B cell (primary cell): ENCODE measurements around the gene LAMA3. TPM values are rescaled to one million over a fixed set of nuclear protein-coding genes. Genes with fewer than 3 reads are reported as not detected.

Source experiments
- ATAC-seq: fragments of 200-7000 bp; cut with Tn5 transposase; one replicate; pipeline ENCODE4 v1.10.0; 2021; ENCODE audit warnings: low read depth, mild to moderate bottlenecking, moderate number of reproducible peaks, moderate library complexity
- CTCF ChIA-PET: fragments of 350-600 bp; sonication (Branson Sonifier 250); formaldehyde crosslinking; loops from one replicate; lab custom pipeline; 2021; ENCODE audit warnings: antibody characterized with exemption, inconsistent platforms; lab: Charles Lee
- POLR2A ChIA-PET: fragments of 350-600 bp; sonication (Branson Sonifier 250); formaldehyde crosslinking; loops from one replicate; lab custom pipeline; 2021; ENCODE audit warnings: antibody characterized with exemption; lab: Charles Lee
- DNase-seq: peaks from one replicate; pipeline ENCODE4 v3.0.0; 2013
- H2AFZ ChIP-seq: 2 replicates; pipeline ENCODE4 v1.6.1; 2012; ENCODE audit warnings: mild to moderate bottlenecking, low read depth, low read length; ENCODE audit not compliant: insufficient read depth, poor library complexity, severe bottlenecking
- H3K27ac ChIP-seq, 2 donors: 1 replicate in 1 of 2; 2 replicates in 1 of 2; pipeline ENCODE4 v1.5.1; 2012 to 2013; ENCODE audit warnings: low read length in 2 of 2, mild to moderate bottlenecking in 2 of 2, moderate library complexity in 1 of 2
- H3K27me3 ChIP-seq, 4 experiments: fragments of 200-600 bp in 1 of 4; sonication (generic) in 1 of 4; replicated peaks in 1 of 4; 1 replicate in 2 of 4; 2 replicates in 2 of 4; pipeline versions ENCODE4 v1.6.1 to v1.7.0; 2013 to 2016; ENCODE audit warnings: low read length in 3 of 4, mild to moderate bottlenecking in 2 of 4, mixed read lengths in 1 of 4, moderate library complexity in 1 of 4; ENCODE audit not compliant: insufficient read depth in 4 of 4, control insufficient read depth in 3 of 4; ENCODE audit errors: control extremely low read depth in 1 of 4
- H3K36me3 ChIP-seq, 2 experiments: replicated peaks in 1 of 2; 1 replicate in 1 of 2; 2 replicates in 1 of 2; pipeline versions ENCODE4 v1.6.1 to v1.7.1; 2013; ENCODE audit warnings: low read length in 1 of 2; ENCODE audit not compliant: insufficient read depth in 2 of 2, control insufficient read depth in 1 of 2; ENCODE audit errors: control extremely low read depth in 1 of 2, extremely low read depth in 1 of 2
- H3K4me1 ChIP-seq, 2 donors: fragments of 200-600 bp in 1 of 2; sonication (generic) in 1 of 2; 1 replicate in 1 of 2; 2 replicates in 1 of 2; pipeline versions ENCODE4 v1.5.1 to v1.6.1; 2013 to 2017; ENCODE audit warnings: low read length in 2 of 2; ENCODE audit not compliant: control insufficient read depth in 2 of 2, insufficient read depth in 2 of 2
- H3K4me2 ChIP-seq: replicated peaks from 2 replicates; pipeline ENCODE3; 2012; ENCODE audit warnings: mild to moderate bottlenecking, low read depth, low read length; ENCODE audit not compliant: poor library complexity, severe bottlenecking
- H3K4me3 ChIP-seq, 5 experiments: fragments of 200-600 bp in 1 of 5; sonication (generic) in 1 of 5; 1 replicate in 3 of 5; 2 replicates in 2 of 5; pipeline versions ENCODE4 v1.5.1 to v1.7.0; 2011 to 2016; ENCODE audit warnings: low read length in 4 of 5, mild to moderate bottlenecking in 4 of 5, low read depth in 2 of 5, control low read depth in 1 of 5, moderate library complexity in 1 of 5; ENCODE audit not compliant: insufficient read depth in 1 of 5; ENCODE audit errors: control extremely low read depth in 1 of 5, extremely low read depth in 1 of 5
- H3K79me2 ChIP-seq: fragments of 200-600 bp; sonication (generic); one replicate; pipeline ENCODE4 v1.6.0; 2016; ENCODE audit warnings: low read length; ENCODE audit not compliant: control insufficient read depth, insufficient read depth
- H3K9ac ChIP-seq: fragments of 200-600 bp; sonication (generic); 2 replicates; pipeline ENCODE4 v1.6.1; 2017; ENCODE audit warnings: mild to moderate bottlenecking, low read length, moderate library complexity
- H3K9me3 ChIP-seq, 3 donors: one replicate each; pipeline versions ENCODE4 v1.6.1 to v1.7.1; 2013; ENCODE audit warnings: low read length in 2 of 3; ENCODE audit not compliant: control insufficient read depth in 2 of 3, insufficient read depth in 1 of 3; ENCODE audit errors: control extremely low read depth in 1 of 3
- H4K20me1 ChIP-seq: 2 replicates; pipeline ENCODE4 v1.6.0; 2012; ENCODE audit warnings: mild to moderate bottlenecking, low read length; ENCODE audit not compliant: insufficient read depth, control insufficient read depth, poor library complexity, severe bottlenecking
- H3K27ac Mint-ChIP-seq: one replicate; pipeline ENCODE4 v1.8.0; 2021; ENCODE audit warnings: mixed read lengths
- H3K27me3 Mint-ChIP-seq: one replicate; pipeline ENCODE4 v1.8.0; 2021; ENCODE audit warnings: mixed read lengths
- H3K4me1 Mint-ChIP-seq: one replicate; pipeline ENCODE4 v1.8.0; 2021; ENCODE audit warnings: mixed read lengths
- H3K4me3 Mint-ChIP-seq: one replicate; pipeline ENCODE4 v1.8.0; 2021; ENCODE audit warnings: mixed read lengths
- H3K9me3 Mint-ChIP-seq: one replicate; pipeline ENCODE4 v1.8.0; 2022; ENCODE audit warnings: mixed read lengths; ENCODE audit not compliant: insufficient read depth
- EZH2 ChIP-seq: IDR thresholded peaks from 2 replicates; pipeline ENCODE4 v1.6.1; 2012; ENCODE audit warnings: borderline replicate concordance, low read depth, mild to moderate bottlenecking, moderate library complexity, low read length; ENCODE audit not compliant: insufficient read depth, poor library complexity, severe bottlenecking
- WGBS: methylation state at CpG from one replicate; pipeline ENCODE4 v1.1.5; 2013; ENCODE audit warnings: missing lambda C conversion rate; ENCODE audit not compliant: insufficient coverage; 5-methylcytosine and 5-hydroxymethylcytosine counted together
- intact Hi-C: fragments of 100-400 bp; cut with micrococcal nuclease; formaldehyde crosslinking; loops from one replicate; pipeline ENCODE4 v1.10.0; 2022
- polyA plus RNA-seq: library from polyadenylated mRNA; depleted of rRNA; stranded (reverse); fragments of >200 nt; gene quantifications from 2 replicates; pipeline ENCODE4 v1.2.3, GENCODE V29; 2012
- total RNA-seq, 2 donors: library from RNA; stranded (reverse); fragments of 120-200 nt in 1 of 2; gene quantifications; 1 replicate in 1 of 2; 2 replicates in 1 of 2; pipeline versions ENCODE4 v1.2.3 to v1.2.4, GENCODE V29; 2013 to 2022
- TF ChIP-seq, protein P1 (sequence below): fragments of 200-600 bp; IDR thresholded peaks from one replicate; pipeline ENCODE4 v1.8.0; 2022; ENCODE audit warnings: antibody characterized with exemption, mild to moderate bottlenecking

Gene LAMA3
- total and polyA plus RNA-seq, 2 donors (not counting 1 experiment from before 2014, with no cell fraction given): 0.03 to 0.32 TPM

DNA sequence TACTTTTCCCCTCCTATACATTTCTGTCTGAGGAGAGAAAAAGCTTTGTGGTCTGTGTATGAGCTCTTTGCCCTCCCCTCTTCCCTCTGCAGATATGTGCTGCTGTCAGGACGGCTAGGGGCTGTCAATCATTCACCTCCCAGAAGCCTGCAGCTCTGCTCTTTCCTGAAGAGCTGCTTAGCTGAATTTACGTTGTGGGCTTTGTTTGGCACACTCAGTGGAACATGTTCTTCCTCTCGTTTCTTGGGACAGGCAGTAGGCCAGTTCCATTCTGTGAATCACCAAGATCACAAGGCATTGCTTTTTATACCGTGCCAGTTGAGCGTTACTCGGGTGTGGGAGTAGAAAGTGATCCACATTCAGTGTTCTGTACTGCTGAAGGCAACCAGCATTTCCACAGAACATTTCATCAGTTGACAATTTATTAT lies 136.7 kb downstream of the LAMA3 start:
- CTCF ChIA-PET: interaction anchor here (0.5 to 1.3 kb wide), 2 partner anchors 13 to 92 kb away, joined by 3 read pairs; no protein-coding TSS in a partner anchor

GRCh38 chr18:23826850-23827620 lies 137.8 kb downstream of the LAMA3 start:
- no peak overlapping the region for H3K27ac Mint-ChIP-seq
- no peak for TF ChIP-seq EZH2
- TF ChIP-seq, protein P1, sequence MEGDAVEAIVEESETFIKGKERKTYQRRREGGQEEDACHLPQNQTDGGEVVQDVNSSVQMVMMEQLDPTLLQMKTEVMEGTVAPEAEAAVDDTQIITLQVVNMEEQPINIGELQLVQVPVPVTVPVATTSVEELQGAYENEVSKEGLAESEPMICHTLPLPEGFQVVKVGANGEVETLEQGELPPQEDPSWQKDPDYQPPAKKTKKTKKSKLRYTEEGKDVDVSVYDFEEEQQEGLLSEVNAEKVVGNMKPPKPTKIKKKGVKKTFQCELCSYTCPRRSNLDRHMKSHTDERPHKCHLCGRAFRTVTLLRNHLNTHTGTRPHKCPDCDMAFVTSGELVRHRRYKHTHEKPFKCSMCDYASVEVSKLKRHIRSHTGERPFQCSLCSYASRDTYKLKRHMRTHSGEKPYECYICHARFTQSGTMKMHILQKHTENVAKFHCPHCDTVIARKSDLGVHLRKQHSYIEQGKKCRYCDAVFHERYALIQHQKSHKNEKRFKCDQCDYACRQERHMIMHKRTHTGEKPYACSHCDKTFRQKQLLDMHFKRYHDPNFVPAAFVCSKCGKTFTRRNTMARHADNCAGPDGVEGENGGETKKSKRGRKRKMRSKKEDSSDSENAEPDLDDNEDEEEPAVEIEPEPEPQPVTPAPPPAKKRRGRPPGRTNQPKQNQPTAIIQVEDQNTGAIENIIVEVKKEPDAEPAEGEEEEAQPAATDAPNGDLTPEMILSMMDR: no peak

More for the DNA sequence above, 136.7 kb downstream of the LAMA3 start:
- intact Hi-C loops: no loop called here
- ATAC-seq (no peak), DNase-seq (no peak)
- Mint-ChIP-seq H3K27ac (no peak overlapping the region), H3K27me3 (peaks cover 9% of the 10 kb centered on the region), H3K4me1 (peaks cover 2% of the 10 kb centered on the region), H3K4me3 (no peak overlapping the region), H3K9me3 (no peaks in the 10 kb centered on the region)
- Histone ChIP-seq H3K4me3 (no peak overlapping the region), H2AFZ (no peak overlapping the region), H4K20me1 (no peaks in the 10 kb centered on the region), H3K79me2 (no peaks in the 10 kb centered on the region), H3K9me3 (no peaks in the 10 kb centered on the region), H3K27me3 (no peaks in the 10 kb centered on the region), H3K36me3 (no peaks in the 10 kb centered on the region), H3K4me2 (no peak overlapping the region), H3K4me1 (no peaks in the 10 kb centered on the region), H3K27ac (no peak overlapping the region), H3K9ac (no peak overlapping the region)
- WGBS: 10% methylated on average over 3 of the region's 6 CpGs
- TF ChIP-seq EZH2: no peak
- TF ChIP-seq, protein P1: no peak
- POLR2A ChIA-PET: no interaction called here

More at GRCh38 chr18:23826850-23827620, 137.8 kb downstream of the LAMA3 start:
- ChIA-PET POLR2A (no interaction called here), CTCF (interaction anchor here (1.3 kb wide), 1 partner anchor 91 kb away, joined by 3 read pairs; no protein-coding TSS in a partner anchor)
- no peak for ATAC-seq
- Histone ChIP-seq H3K79me2 (no peaks in the 10 kb centered on the region), H3K9me3 (no peaks in the 10 kb centered on the region), H3K36me3 (no peaks in the 10 kb centered on the region), H2AFZ (no peak overlapping the region), H3K4me2 (no peak overlapping the region), H4K20me1 (no peaks in the 10 kb centered on the region), H3K4me1 (no peaks in the 10 kb centered on the region), H3K9ac (no peak overlapping the region), H3K27me3 (no peaks in the 10 kb centered on the region), H3K4me3 (no peak overlapping the region), H3K27ac (no peak overlapping the region)
- Mint-ChIP-seq H3K4me3 (no peak overlapping the region), H3K9me3 (no peaks in the 10 kb centered on the region), H3K4me1 (peaks cover 2% of the 10 kb centered on the region), H3K27me3 (peaks cover 6% of the 10 kb centered on the region)
- intact Hi-C loops: no loop called here
- no peak for DNase-seq
- WGBS: 46% methylated on average over 2 of the region's 4 CpGs
